ENCODE measurements around the gene GCLC.

DNA sequence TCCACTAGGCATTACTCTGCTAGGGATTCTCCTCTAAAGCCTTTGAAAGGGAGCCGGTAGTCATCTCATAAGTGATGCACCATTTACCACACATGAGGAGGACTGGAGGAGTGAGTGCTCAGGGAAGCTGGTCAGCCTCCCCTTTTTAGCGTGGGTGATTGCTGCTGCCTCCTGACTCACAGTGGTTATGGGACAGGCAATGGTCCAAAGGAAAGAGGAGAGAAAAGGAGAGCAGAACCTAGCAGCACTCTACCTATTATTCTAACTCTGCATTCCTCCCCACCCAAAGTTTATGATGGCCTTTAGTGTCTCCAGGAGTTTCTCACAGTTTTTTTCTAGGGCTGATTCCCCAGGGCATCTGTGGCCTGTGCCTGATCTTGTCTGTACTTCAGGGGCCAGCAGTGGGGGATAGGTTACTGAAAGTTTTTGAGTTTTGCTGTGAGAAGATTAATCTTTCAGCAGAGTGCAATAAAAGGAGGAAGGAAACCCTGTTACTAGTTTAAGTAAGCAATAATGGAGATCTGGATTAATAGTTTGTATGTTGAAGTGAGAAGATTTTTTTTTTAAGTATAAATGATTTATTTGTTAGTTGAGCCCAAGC lies 36.4 kb upstream of the GCLC start:
- TF ChIP-seq, protein P1, sequence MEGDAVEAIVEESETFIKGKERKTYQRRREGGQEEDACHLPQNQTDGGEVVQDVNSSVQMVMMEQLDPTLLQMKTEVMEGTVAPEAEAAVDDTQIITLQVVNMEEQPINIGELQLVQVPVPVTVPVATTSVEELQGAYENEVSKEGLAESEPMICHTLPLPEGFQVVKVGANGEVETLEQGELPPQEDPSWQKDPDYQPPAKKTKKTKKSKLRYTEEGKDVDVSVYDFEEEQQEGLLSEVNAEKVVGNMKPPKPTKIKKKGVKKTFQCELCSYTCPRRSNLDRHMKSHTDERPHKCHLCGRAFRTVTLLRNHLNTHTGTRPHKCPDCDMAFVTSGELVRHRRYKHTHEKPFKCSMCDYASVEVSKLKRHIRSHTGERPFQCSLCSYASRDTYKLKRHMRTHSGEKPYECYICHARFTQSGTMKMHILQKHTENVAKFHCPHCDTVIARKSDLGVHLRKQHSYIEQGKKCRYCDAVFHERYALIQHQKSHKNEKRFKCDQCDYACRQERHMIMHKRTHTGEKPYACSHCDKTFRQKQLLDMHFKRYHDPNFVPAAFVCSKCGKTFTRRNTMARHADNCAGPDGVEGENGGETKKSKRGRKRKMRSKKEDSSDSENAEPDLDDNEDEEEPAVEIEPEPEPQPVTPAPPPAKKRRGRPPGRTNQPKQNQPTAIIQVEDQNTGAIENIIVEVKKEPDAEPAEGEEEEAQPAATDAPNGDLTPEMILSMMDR (IDR thresholded peaks at IDR 0.05; ENCODE audit: insufficient read depth, low read depth, low read length): no peak
- no peak for TF ChIP-seq EZH2 (IDR thresholded peaks at IDR 0.05; ENCODE audit: insufficient read depth, low read length)
